Type B pancreatic cell (in vitro differentiated cells): ENCODE measurements around the gene FGD3. TPM values are rescaled to one million over a fixed set of nuclear protein-coding genes. Genes with fewer than 3 reads are reported as not detected.

Source experiments
- DNase-seq: peaks from one replicate; pipeline ENCODE4 v3.0.0; 2021; ENCODE audit warnings: mixed read lengths; ENCODE audit not compliant: unreplicated experiment; ENCODE audit errors: extremely low spot score
- H3K27ac Mint-ChIP-seq: 2 replicates; pipeline ENCODE4 v1.8.0; 2021; ENCODE audit warnings: mild to moderate bottlenecking, mixed read lengths
- H3K27me3 Mint-ChIP-seq: 2 replicates; pipeline ENCODE4 v1.8.0; 2021; ENCODE audit warnings: mixed read lengths
- H3K36me3 Mint-ChIP-seq: 2 replicates; pipeline ENCODE4 v1.8.0; 2021; ENCODE audit warnings: mixed read lengths
- H3K4me1 Mint-ChIP-seq: one replicate; pipeline ENCODE4 v1.8.0; 2021; ENCODE audit warnings: mixed read lengths; ENCODE audit not compliant: unreplicated experiment
- H3K4me3 Mint-ChIP-seq: 2 replicates; pipeline ENCODE4 v1.8.0; 2021; ENCODE audit warnings: mild to moderate bottlenecking, mixed read lengths
- H3K9me3 Mint-ChIP-seq: 2 replicates; pipeline ENCODE4 v1.8.0; 2021; ENCODE audit warnings: mixed read lengths
- total RNA-seq: library from RNA; stranded (reverse); gene quantifications from 2 replicates; pipeline ENCODE4 v1.2.1, GENCODE V29; 2021; ENCODE audit warnings: low replicate concordance
- TF ChIP-seq, protein P1 (sequence below): fragments of 200-600 bp; sonication (generic); conservative IDR thresholded peaks from 2 replicates; pipeline ENCODE4 v1.5.0; 2021; ENCODE audit warnings: antibody characterized with exemption, mild to moderate bottlenecking

FGD3 gene
- total RNA-seq, 1 donor from 2014 or later: 5.5 TPM

DNA sequence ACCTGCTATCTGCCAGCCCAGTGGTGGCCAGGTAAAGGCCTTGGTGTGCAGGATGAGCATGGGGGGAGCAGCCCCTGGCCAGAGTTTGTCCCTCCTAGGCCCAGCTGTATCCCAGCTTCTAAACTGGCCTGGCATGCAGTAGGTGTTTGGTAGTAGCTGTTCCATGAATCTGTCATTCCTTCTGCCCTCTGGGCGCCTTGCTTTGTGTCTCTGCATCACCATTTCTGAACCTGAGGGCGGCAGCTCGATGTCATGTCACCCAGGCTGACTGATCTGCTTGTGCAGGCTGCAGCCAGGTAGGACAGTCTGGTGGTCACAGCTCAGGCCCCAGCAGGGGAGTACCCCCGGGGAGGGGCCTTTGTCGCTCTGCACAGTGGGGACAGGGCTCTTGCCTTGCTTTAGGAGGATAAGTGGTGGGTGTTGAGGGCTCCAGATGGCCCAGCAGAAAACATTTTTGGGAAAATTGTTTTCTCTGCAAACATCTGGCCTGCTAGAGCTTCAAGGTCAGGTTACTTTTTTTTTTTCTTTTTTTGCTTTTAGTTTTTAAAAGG, 106.5 kb downstream of the FGD3 start:
- Mint-ChIP-seq H3K27ac (no peak overlapping the region), H3K4me3 (no peak overlapping the region)
- DNase-seq: no peak

DNA sequence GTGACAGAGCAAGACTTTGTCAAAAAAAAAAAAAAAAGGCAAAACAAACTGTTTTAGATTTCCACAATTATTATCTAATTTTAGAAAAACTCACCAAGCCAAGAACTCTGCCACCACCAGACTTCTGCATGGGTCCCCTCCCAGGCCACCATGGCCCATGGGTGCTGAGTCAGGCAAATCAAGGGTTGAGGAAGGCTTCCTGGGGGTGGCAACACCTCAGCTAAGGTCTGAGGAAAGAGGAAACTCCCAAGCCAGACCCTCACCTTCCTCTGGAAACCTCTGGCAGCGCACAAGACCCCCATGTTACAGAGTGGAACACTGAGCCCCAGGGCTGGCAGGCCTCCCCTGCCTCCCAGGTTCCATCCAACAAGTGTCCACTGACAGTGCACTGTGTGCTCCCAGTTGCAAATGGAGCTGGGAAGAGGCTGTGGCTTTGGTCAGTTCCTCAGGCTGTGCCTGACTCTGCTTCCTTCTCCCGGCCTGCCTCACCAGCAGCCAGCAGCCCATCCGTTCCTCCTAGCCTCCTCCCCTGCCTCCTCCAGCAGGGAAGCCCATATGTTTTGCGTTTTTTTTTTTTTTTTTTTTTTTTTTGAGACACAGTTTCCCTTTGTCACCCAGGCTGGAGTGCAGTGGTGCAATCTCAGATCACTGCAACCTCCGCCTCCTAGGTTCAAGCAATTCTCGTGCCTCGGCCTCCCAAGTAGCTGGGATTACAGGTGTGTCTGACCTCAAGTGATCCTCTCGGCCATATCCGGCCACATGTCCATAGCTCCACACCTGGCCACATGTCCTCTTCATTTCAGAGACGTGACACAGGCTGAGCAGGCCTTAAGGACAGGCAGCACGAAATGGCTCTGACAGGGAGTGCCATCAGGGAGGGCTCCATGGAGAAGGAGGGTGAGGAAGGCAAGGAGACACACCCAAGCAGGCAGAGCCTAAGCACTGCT, 107.7 kb downstream of the FGD3 start:
- TF ChIP-seq, protein P1, sequence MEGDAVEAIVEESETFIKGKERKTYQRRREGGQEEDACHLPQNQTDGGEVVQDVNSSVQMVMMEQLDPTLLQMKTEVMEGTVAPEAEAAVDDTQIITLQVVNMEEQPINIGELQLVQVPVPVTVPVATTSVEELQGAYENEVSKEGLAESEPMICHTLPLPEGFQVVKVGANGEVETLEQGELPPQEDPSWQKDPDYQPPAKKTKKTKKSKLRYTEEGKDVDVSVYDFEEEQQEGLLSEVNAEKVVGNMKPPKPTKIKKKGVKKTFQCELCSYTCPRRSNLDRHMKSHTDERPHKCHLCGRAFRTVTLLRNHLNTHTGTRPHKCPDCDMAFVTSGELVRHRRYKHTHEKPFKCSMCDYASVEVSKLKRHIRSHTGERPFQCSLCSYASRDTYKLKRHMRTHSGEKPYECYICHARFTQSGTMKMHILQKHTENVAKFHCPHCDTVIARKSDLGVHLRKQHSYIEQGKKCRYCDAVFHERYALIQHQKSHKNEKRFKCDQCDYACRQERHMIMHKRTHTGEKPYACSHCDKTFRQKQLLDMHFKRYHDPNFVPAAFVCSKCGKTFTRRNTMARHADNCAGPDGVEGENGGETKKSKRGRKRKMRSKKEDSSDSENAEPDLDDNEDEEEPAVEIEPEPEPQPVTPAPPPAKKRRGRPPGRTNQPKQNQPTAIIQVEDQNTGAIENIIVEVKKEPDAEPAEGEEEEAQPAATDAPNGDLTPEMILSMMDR: no peak
- no peak overlapping the region for H3K27ac Mint-ChIP-seq
- peaks cover 3% of the 10 kb centered on the region for H3K27me3 Mint-ChIP-seq
- no peaks in the 10 kb centered on the region for H3K9me3 Mint-ChIP-seq
- H3K36me3 Mint-ChIP-seq: no peaks in the 10 kb centered on the region
- peaks cover 7% of the 10 kb centered on the region for H3K4me1 Mint-ChIP-seq
- H3K4me3 Mint-ChIP-seq: no peak overlapping the region
- no peak for DNase-seq

More for the DNA sequence above, 106.5 kb downstream of the FGD3 start:
- Mint-ChIP-seq H3K9me3 (no peaks in the 10 kb centered on the region), H3K36me3 (no peaks in the 10 kb centered on the region), H3K4me1 (peaks cover 7% of the 10 kb centered on the region), H3K27me3 (peaks cover 3% of the 10 kb centered on the region)
- TF ChIP-seq, protein P1: no peak

GRCh38 chr9:93057042-93057702, 109.8 kb downstream of the FGD3 start:
- TF ChIP-seq, protein P1: no peak
- Mint-ChIP-seq H3K36me3 (no peaks in the 10 kb centered on the region), H3K27ac (no peak overlapping the region), H3K27me3 (peaks cover 6% of the 10 kb centered on the region), H3K4me3 (no peak overlapping the region), H3K4me1 (peaks cover 17% of the 10 kb centered on the region), H3K9me3 (no peaks in the 10 kb centered on the region)
- DNase-seq: no peak

- Mint-ChIP-seq H3K4me3 (no peak overlapping the region), H3K36me3 (no peaks in the 10 kb centered on the region), H3K4me1 (peaks cover 17% of the 10 kb centered on the region), H3K27ac (no peak overlapping the region), H3K27me3 (peaks cover 6% of the 10 kb centered on the region), H3K9me3 (no peaks in the 10 kb centered on the region)
- DNase-seq: no peak
- TF ChIP-seq, protein P1: no peak
Observed at GRCh38 chr9:93057703-93058354, 110.5 kb downstream of the FGD3 start.

DNA sequence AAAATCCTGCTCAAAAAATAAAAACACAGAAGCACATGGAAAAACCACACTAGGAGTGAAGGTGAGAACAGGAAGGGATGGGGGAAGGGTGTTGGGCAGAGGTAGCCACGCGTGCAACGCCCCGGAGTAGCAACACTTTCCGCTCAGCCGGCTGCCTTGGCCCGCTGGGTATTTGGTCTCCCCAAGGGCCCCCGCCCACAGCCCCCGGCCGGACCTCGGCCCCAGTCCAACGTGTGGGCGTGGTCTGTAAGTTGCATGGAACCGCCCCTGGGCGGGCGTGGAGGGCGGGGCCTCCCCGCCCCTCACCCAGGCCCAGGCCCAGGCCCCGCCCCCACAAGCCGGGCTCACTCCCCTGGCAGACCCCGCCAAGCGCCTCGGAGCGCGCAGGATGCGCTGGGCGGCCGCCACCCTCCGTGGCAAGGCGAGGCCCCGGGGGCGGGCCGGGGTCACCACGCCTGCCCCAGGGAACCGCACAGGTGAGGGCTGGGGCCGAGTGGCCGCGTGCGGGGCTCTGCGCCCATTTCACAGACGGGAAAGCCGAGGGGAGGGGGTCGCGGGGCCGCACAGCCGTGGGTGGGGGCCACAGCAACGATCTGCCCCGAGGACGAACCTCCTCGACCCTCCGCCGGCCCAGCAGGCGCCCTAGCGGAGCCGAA, 111.2 kb downstream of the FGD3 start, which contains the start of gene SUSD3:
Gene SUSD3 (plus strand): TSS at position 347 of the 656 bp plus-strand sequence. CDS start 42 bp downstream, at position 389.
- TF ChIP-seq, protein P1: no peak
- no peak for DNase-seq
- peak within 1 kb of the TSS; percentile 69 for H3K4me3 Mint-ChIP-seq
- peaks cover 4% of the 10 kb centered on the region for H3K27me3 Mint-ChIP-seq
- H3K9me3 Mint-ChIP-seq: no peaks in the 10 kb centered on the region
- peaks cover 15% of the 10 kb centered on the region for H3K4me1 Mint-ChIP-seq
- H3K27ac Mint-ChIP-seq: no peak within 1 kb of the TSS
- no peaks in the 10 kb centered on the region for H3K36me3 Mint-ChIP-seq
